ENCODE data around the gene RETREG3. TPM values are rescaled to one million over a fixed set of nuclear protein-coding genes. Genes with fewer than 3 reads are reported as not detected.

Gene RETREG3
- total and polyA plus RNA-seq, 2 of the 13 experiments (the other 11 are each of a cell fraction or from before 2014, with no cell fraction given): 47.0 to 55.8 TPM

DNA sequence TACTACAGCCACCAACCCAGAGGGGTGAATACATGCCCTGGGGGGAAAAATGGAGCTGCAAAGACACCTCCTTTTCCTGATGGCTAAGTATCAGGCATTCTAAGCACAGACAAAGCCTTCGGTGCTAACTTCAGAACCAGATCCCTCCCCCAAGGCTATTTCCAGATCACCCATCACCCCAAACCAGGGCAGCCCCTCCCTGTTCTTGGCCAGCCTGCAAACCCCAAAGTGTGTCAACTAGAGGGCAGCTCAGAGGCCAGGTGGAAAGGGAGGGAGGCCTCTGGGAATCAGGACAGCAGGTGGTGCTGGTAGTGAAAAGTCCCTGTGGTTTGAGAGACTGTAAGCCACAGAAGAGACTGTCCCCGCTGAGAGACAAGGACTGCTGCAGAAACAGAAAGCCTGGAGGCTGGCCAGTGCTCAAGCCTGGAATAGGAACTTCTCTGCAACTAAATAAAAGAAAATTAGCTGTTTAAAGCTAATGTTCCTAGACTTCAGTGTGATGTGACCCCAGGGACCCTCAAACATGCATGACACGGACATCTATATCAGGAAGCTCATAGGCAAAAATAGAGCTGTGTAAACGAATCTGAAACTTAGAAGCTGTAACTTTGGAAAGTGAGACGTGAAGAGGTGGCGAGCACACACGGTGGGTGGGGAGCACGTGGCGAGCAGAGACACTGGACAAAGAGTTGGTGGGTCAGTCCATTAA, 9.4 kb upstream of the RETREG3 start (continued):
- TF ChIP-seq CENPBD1 (CRISPR knock-in tag; IDR thresholded peaks at IDR 0.05; ENCODE audit: borderline replicate concordance, low read depth) (no peak), ZNF777 (CRISPR knock-in tag; IDR thresholded peaks at IDR 0.05) (no peak; the same call in 1 of the 2 replicates), UBTF (CRISPR knock-in tag; IDR thresholded peaks at IDR 0.05) (peak; percentile 49; the same call in 1 of the 2 replicates), FOSL2 (CRISPR knock-in tag; IDR thresholded peaks at IDR 0.05) (peak; percentile 42), SALL1 (CRISPR knock-in tag; IDR thresholded peaks at IDR 0.05) (peak; percentile 63; the same call in 1 of the 2 replicates), CBFB (CRISPR knock-in tag; IDR thresholded peaks at IDR 0.05) (no peak), NFE2 (CRISPR knock-in tag; IDR thresholded peaks at IDR 0.05) (no peak), GLI4 (CRISPR knock-in tag; IDR thresholded peaks at IDR 0.05; ENCODE audit: borderline replicate concordance) (no peak), PRPF4 (IDR thresholded peaks at IDR 0.05; ENCODE audit: low read depth, low read length, poor library complexity, severe bottlenecking) (no peak), ZNF557 (CRISPR knock-in tag; IDR thresholded peaks at IDR 0.05) (no peak), ZBED4 (CRISPR knock-in tag; IDR thresholded peaks at IDR 0.05; ENCODE audit: borderline replicate concordance) (no peak), MAZ (IDR thresholded peaks at IDR 0.05; ENCODE audit: borderline replicate concordance, low read depth, low read length) (peak; percentile 60; the same call in 1 of the 2 replicates), MAZ (CRISPR knock-in tag; IDR thresholded peaks at IDR 0.05; ENCODE audit: low read depth) (no peak), ZMYM2 (CRISPR knock-in tag; IDR thresholded peaks at IDR 0.05) (no peak), RBAK (CRISPR knock-in tag; IDR thresholded peaks at IDR 0.05) (no peak), GFI1 (CRISPR knock-in tag; IDR thresholded peaks at IDR 0.05; ENCODE audit: borderline replicate concordance) (no peak), ZNF615 (CRISPR knock-in tag; IDR thresholded peaks at IDR 0.05; ENCODE audit: borderline replicate concordance) (no peak), SKI (IDR thresholded peaks at IDR 0.05; ENCODE audit: partially characterized antibody) (no peak), HDAC1 (CRISPR knock-in tag; IDR thresholded peaks at IDR 0.05) (peak; percentile 49), NCOA1 (CRISPR knock-in tag; IDR thresholded peaks at IDR 0.05) (no peak), ZNF20 (CRISPR knock-in tag; IDR thresholded peaks at IDR 0.05) (no peak)
- TF ChIP-seq, protein P1, sequence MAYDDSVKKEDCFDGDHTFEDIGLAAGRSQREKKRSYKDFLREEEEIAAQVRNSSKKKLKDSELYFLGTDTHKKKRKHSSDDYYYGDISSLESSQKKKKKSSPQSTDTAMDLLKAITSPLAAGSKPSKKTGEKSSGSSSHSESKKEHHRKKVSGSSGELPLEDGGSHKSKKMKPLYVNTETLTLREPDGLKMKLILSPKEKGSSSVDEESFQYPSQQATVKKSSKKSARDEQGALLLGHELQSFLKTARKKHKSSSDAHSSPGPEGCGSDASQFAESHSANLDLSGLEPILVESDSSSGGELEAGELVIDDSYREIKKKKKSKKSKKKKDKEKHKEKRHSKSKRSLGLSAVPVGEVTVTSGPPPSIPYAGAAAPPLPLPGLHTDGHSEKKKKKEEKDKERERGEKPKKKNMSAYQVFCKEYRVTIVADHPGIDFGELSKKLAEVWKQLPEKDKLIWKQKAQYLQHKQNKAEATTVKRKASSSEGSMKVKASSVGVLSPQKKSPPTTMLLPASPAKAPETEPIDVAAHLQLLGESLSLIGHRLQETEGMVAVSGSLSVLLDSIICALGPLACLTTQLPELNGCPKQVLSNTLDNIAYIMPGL (CRISPR knock-in tag; IDR thresholded peaks at IDR 0.05; ENCODE audit: borderline replicate concordance in 1 of 2, low read depth in 1 of 2): peak; percentile 87 to 89; a peak in 3 of 4 replicates

All from HepG2 (cell line).